ENCODE data around the gene TMEM150A. TPM values are rescaled to one million over a fixed set of nuclear protein-coding genes. Genes with fewer than 3 reads are reported as not detected.
"Not testable (repeated sequence)": the region's sequence is repeated elsewhere in the genome, so short reads cannot be mapped to it uniquely, and the experiment has no call there.

Gene TMEM150A
- total RNA-seq, 1 donor from 2014 or later, result 31.9 TPM

DNA sequence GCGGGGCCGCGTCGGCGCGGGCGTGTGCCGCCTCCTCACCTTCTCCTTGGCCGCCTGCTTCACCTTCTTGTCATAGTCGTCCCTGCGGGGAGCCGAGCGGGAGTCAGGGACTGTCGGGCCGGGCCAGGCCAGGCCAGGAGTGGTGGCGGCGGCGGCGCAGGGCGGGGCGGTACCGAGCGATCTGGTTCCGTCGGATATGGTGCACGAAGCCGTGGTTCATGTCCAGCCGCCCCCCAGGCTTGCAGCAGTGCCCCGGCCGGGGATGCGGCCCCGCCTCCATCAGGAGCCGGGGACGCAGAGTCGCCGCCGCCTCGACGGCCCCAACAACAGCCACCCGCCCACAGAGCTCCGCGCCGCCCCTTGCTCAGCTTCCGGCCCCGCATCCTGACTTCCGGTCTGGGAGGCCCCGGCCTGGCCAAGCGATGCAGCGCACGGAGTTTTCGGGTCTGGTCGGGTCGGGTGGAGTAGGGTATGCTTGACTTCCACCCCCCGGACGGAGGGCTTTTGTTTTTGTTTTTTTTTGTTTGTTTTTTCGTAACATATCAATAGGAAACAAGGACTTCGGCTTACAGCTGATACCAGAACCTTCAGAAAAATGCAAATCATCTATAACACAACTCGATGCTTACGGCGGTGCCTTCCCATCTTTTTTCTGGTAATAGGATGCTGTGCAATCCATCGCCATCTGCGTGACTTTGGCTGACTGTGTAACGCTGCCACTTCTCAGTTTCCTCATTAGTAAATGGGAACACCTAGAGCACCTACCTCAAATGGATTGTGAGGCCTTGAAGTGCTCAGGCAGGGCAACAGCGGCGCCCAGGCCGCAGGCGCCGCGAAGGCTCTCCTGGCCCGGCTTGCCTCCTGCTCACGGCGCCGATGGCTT lies 9.4 kb upstream of the TMEM150A start, which contains the start of gene C2orf68:
Gene C2orf68, minus strand, starts transcription at position 362 of the 883 bp plus-strand sequence. Its CDS starts 82 bp downstream, at position 280.
- peak; percentile 87 for DNase-seq (ENCODE audit: low spot score)

DNA sequence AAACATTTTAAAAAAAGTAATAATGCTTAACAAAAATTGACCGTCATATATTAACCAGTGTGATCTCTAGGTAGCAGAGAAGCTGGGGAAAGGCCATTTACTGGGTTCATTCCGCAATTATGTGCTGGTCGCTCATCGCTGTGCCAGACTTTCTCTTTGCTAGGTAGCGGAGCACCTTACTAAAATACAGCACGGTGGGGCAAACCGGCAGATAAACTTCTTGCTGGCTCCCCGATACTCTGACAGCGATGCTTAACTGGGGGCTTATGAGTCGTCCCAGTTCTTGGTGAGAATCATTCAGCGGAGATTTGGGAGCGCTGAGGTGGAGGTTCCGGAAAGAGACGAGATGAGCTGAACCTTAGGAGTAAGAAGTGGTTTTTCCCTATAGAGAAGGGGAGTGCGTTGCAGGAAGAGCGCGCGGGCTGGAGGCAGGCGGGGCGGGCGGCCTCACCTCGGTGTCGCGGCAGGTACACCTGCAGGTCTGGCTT lies 8.8 kb upstream of the TMEM150A start:
- no peak for DNase-seq (ENCODE audit: low spot score)

DNA sequence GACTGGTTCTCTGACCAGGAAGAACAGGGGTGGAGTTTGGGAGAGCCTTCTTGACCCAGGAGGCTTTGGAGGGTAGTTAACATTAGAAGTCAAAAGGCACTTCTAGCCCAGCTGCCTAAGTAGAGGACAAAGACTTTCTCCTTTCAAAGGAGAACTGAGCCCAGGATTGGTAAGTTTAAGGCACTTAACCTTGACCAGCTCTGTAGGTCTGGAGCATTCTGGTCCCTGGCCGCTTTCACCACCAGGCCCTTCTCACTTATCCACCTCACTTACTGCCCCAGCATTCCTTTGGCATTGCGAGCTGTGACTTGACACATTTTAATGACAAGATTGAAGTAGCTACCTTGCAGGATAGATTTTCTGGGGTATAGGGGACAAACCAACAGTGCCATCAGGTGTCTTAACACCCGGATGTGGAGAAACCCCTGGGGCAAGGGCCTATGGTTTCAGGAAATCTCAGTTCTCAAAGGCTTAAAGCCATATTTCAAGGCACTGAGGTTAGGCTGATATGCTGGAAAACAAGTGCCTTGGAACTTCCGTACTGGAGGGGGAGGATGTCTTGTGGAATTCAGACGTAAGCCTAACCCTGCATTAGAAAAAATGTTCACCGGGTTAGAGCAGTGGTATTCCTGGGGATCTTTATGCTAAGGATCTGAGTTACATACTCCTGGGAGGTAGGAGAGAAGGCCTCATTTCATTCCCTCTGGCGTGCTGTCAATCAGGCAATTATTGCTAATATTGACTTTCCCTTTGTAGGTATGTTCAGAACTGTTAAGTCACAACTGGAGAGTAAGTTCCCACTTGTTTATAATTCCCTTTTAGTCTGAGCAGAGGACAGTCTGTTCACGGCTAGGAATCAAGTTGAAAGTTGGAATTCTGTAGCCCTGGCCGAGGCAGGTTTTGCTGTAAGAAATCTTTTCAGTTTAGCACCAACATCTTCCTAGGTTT lies 5.0 kb upstream of the TMEM150A start:
- no peak for DNase-seq (ENCODE audit: low spot score)

DNA sequence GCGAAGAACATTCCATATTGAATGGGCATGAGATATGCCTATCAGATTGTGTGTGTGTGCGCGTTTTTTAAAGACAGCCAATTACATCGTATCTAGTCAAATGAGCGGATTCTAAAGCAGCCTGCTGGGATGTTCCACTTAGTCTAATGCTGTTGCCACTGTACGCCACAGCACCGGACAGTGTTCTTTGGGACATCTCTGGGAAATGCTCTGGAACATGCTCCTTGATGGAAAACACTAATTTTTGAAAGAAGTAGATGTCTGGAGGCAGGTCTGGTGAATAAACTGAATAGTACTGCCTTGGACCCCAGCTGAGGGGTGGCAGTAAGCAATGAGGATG lies 3.6 kb upstream of the TMEM150A start:
- no peak for DNase-seq (ENCODE audit: low spot score)

DNA sequence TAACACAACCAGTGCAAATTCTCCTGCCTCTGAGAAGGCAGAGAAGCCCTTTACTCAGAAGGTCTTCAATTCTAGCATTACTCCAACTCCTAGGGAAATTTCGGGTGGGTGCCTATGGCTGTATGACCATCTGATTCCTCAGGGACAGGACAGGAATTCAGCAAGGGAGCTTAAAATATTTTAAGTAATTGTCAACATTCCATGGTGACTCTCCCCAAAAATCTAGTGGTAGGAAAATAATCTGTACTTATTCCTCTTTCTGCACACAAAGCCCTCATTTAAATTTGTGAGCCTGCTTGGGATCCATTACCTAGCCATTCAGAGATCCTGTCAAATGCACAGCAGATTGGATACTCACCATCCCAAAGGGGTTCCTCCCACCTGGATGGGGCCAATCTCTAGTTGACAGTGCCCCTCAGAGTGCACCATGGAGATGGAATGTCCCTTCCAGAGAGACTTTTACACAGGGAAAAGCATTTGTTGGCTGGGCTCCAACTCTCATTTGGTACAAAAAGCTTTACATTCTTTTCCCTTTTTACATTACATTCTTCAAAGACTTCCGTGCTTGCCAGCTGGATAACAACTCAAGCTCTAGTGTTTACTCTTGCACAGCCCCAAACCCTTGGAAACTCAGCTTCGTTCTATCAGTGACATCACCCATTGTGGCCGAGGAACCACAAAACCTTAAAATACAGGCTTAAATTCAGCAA lies 3.1 kb upstream of the TMEM150A start:
- DNase-seq (ENCODE audit: low spot score), result no peak

DNA sequence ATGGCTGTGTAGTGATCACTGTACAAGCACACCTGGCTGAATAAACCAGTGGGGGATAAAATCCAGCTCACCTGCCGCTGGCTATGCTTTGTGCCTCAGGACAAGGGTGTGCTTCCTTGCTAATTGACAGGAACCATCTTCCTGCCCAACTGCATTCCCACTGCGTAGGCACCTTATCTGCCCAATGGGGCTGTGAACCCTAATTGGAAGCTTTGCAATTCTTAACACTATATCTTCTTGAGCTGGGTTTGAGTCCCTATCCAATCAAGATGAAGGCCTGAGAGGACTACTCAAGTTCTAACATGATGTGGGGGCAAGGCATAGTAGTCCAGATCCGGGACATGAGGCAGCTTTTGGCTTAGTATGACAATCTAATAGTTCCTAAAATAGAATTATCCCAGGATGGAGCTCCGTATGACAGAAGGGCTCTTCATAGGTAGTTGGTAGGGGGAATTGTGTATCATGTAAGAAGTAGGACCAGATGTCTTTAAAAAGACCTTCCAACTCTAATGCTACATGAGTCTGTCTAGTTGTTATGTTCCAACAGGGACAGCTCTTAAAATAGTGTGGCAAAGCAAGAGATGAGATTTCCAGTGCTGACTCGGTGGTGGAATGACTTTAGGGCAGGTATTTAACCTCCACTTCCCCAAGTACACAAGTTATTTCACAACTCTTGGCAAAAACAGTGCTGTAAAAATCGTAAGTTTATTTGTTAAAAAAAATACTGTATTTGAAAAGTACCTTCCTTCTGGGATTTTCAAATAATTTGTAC lies 2.3 kb upstream of the TMEM150A start:
- no peak for DNase-seq (ENCODE audit: low spot score)

DNA sequence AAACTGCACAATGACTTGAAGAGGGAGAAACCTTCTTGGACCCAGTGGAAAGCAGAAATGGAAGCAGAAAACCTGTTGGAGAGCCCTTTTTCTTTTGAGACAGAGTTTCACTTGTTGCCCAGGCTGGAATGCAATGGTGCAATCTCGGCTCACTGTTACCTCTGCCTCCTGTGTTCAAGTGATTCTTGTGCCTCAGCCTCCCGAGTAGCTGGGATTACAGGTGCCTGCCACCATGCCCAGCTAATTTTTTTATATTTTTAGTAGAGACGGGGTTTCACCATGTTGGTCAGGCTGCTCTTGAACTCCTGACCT lies 1.6 kb upstream of the TMEM150A start:
- DNase-seq (ENCODE audit: low spot score), result not testable (repeated sequence)

DNA sequence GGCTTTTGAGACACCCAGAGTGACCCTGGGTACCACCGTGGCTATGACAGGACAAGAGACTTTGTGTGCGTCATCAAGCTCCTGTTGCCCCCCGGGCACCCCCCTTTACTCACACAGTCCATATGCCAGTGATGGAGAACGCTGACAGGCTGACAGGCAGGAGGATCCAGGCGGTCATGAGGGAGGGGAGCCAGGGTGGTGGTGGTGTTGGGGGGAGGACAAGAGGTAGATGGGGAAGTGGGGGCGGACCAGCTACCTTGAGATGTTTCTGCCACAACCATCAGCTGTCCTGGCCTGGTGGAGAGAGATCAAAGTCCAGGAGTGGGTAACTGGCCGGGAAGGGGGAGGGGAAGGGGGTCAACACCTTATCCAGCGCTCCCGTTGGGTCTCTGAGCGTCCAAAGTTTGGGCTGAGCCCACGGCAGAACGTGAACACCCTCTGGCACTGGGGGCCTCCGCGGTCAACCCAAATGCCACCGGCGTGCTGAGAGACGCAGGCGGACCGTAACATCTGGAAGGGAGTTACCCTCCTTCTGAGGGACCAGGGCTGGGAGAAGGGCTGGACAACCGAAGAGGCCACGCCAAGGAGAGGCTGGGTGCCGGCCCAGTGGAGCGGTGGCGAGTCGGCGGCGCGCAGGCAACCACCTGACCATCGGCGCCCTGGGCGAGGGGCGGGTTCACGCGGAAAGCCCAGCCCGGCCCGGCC lies 575 bp downstream of the TMEM150A start:
- peak; percentile 55 for DNase-seq (ENCODE audit: low spot score)

DNA sequence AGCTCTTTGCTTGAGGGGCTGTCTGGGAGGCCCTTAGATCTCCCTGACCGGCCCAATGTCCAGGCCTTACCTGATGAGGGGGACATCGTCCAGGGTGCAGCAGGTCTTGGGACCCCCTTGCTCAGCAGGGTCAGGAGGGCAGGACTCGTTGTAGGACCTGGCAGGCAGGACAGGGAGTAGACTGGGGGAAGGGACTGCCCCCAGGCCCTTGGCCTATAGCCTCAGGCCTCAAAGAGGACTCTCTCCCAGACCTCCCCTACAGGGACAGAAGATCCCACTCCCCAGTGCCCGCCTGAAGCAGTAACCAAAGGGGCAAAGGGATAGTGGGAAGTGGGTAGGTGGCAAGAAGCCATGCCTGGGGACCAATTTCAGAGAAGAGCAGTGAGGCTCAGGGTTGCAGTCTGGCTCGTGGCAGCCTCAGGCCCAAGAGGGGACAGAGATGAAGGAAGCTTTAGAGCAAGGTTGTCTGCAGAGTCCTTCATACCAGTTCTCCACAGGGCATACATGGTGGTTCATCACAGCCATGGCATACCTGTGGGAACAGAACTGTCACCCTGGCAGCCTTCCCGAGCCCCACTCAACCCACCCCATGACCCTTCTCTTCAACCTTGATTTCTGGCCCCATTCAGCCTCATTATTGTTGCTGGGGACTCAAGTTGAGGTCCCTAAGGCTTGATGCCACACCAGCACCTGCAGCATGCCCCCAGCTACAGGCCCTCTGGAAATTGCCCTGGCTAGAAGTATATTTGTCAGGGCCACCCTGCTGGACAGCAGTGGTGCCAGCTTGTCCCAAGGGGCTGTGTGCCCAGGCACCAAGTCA lies 1.3 kb downstream of the TMEM150A start:
- DNase-seq (ENCODE audit: low spot score), result no peak

DNA sequence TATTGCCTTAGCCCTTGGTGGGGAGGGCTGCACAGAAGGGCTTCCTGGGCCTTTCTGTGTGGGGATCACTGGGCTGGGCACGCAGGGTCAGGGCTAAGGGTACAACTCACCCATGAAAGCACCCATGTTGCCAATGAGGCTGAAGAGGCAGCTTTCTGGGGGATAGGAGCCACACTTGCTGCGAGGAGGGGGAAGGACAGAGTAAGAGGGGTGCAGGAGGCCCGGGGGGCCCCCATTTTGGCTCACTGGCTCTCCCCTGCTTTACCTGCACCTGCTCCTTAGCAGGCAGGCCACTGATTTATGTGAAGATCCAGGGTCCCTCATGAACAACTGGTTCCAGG lies 2.3 kb downstream of the TMEM150A start:
- no peak for DNase-seq (ENCODE audit: low spot score)

DNA sequence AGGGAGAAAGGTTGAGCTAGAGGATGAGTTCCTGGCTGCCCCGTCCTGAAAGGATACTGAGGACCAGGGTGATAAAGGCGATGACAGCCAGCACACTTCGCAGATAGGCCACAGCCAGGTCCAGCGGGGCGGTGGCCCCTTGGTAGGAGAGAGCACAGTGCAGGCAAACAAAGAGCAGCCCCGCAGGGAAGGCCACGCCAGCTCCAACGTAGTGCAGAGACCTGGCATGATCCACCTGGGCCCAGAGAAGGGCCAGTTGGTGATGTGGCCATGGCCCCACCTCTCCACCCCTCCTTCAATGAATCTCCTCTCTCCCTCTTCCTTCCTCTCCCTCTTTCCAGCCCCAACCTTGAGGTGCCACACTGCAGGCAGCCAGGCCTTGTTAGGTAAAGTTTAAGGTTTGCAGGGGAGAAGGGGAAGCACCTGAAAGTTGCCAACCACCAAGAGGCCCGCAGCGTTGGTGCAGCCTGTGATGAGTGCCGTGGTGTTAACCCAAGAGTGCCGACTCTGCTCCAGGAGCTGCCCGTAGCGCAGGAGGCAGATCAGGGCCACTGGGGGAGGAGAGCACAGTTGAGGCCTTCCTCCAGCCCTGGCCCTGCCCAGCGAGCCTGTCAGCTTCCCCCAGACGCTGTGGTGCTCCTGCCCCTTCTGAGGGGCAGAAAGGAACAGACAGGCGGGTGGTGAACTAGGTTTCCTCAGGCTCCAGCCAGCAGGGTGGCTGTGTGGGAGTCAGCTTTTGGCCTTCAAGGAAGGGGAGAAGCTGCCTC lies 2.8 kb downstream of the TMEM150A start:
- DNase-seq (ENCODE audit: low spot score), result no peak

DNA sequence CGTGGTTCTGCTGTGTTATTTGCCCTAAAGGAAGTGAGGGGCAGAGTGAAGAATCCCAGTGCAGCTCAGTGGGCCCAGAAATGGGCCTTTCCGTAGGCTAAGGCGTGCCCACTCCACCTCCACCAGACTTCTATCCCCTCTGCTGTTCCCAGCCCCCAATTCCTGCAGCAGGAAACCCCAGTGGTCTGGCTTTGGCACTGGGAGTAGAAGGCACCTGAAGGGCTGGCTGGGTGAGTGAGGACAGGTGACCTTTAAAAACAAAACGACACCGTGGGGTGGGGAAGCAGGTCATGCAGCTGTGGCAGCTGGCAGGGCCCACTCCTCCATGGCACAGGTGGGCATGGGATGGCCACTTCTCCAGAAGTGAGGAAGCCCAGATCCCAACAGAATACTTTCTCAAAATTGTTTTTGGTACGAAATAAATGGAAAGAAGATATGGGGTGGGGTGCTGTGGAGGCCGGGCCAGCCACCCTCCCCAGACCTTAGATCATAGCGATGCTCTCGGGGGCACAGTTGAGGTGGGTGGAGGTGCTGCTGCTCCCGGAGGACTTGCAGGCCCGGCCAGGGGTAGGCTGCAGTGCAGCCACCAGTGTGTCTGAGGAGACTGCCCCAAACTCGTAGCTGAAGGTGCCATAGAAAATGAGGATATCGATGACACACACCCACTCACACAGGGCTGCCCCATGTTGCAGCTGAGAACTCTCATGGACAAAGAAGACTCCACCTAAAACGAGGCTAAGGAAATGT lies 3.7 kb downstream of the TMEM150A start:
- DNase-seq (ENCODE audit: low spot score), result no peak

DNA sequence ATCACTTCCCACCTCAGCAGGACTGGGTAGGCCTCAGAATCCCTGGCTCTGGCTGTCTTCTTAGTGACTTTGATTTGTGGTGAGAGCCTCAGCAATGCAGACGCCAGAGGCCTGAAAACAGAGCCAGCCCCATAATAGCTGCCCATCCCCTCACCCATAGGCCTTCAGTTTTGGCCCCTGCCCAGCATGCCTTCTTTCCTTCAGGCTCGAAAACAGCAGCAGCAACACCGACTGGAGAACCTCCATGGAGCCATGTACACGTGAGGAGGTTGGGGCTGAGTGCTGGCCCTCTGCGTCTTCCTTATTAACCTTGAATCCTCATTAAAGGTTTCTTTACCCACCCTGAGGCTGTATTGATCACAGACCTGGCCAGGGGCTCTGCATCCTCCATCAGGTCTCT lies 5.3 kb downstream of the TMEM150A start:
- no peak for DNase-seq (ENCODE audit: low spot score)

DNA sequence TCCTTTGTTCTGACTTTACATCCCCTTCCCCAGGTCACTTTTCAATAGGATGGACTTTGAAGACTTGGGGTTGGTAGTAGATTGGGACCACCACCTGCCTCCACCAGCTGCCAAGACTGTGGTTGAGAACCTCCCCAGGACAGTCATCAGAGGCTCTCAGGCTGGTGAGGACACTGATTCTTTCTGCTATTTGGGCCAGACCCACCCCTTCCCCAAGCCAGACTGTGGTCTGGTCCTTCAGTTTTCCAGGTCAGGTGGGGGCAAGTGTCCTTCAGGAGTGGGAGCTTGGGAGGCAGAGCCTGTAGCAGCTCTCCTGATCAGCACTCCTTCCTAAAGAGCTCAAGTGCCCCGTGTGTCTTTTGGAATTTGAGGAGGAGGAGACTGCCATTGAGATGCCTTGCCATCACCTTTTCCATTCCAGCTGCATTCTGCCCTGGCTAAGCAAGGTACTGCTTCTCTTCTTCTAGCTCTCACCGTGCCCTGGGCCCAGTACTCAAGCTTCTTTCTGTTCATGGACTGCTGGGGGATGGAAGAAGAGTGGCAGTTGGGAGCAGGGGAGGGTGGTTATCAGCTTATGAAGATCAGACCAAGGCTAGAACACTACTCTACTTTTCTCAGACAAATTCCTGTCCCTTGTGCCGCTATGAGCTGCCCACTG lies 5.9 kb downstream of the TMEM150A start:
- no peak for DNase-seq (ENCODE audit: low spot score)

DNA sequence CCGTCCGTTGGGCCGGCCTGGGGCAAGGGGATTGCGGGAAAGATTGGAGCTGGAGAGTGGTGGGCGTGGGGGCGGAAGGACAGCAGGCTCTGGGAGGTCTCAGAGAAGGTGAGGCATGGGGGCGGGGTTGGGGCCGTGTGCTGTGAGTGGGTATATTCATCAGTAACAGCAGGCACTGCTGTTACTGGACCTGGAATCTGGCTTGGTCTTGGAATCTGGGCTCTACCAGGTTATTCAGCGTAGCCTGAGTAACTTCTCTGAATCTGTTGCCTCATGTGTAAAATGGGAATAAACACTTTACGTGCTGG lies 6.5 kb downstream of the TMEM150A start:
- DNase-seq (ENCODE audit: low spot score), result no peak

DNA sequence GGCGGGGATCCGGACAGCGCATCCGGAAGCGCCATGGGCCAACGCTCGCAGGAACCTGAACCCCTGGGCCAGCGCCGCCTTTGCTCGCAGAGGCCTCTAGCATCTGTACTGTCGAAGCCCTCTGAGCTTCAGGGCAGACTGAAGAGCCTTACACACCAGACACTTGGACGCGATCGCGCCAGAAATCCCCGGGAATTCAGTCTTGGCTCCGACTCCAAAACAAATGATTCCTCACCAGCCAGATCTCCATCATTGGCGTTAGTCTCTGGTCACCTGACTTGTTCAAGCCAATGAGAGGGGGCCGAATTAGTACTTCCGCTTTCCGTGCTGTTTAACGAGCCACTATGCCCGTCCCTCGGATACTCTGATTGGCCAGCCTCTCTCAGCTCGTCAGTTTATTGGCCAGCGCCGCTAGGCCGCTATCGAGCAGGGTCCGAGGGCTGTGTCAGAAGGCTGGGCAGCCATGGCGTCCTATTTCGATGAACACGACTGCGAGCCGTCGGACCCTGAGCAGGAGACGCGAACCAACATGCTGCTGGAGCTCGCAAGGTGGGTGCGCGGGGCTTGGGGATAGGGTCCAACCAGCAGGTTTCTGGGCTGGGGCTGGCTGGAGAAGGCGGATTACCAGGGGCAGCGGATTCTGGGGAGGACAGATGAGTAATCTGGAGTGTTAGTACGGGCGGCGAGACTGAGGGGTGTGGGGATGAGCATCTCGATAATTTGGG lies 7.0 kb downstream of the TMEM150A start, which contains the start of gene RNF181:
Gene RNF181, plus strand, starts transcription at position 445 of the 725 bp plus-strand sequence. Its CDS starts 19 bp downstream, at position 464.
- peak; percentile 98 for DNase-seq (ENCODE audit: low spot score)

DNA sequence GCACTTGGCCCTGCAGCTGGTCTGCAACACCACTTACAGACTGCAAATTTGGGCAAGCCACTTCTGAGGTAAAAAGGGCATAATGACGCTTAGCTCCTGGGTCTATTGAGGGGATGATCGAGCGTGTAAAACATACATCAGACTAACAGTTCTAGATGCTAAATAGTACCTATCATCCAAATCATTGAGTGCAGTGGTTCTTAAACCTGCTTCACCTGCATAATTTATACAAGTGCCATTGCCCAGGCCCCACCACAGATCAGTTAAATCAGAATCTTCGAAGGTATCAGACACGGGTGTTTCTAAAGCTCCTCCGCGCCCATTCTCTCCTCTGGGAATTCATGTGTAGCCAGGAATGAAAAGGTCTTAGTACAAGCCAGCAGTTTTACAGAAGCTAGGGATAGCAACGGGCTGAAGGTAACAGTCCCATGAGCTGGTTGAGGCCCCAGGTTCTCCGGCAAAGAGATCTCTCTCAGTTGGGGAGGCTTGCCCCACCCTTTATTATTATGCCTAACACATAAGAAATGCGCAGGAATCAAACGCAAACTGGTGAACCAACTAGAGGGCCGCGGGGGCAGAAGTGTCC lies 7.7 kb downstream of the TMEM150A start:
- DNase-seq (ENCODE audit: low spot score), result no peak

Measured in mucosa of gallbladder (tissue), 1 donor.